ENCODE data around the gene AGAP1. TPM values are rescaled to one million over a fixed set of nuclear protein-coding genes. Genes with fewer than 3 reads are reported as not detected.

The AGAP1 gene
- total RNA-seq, 2 donors from 2014 or later, result 32.8 to 34.7 TPM

DNA sequence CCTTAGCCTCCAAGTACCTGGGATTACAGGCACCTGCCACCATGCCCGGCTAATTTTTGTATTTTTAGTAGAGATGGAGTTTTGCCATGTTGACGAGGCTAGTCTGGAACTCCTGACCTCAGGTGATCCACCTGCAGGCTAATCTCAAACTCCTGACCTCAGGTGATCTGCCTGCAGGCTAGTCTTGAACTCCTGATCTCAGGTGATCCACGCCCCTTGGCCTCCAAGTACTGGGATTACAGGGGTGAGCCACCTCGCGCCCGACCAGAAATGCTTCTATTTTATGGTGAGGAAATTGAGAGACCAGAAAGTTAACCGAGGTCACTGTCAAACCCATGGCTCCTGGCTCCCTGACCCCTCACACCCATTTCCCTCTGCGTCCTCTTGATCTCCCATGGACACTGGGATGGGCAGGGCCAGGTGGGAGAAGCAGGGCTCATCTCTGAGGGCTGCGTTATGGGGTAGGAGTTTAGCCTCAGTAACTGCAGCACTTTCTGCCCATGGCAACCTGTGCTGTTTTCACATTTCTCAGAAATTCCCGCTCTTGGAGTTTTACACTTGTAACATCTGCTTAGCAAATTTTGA is 210.0 kb downstream of the AGAP1 start:
- H3K36me3 ChIP-seq (ENCODE audit: control insufficient read depth, insufficient read depth, low read length), result no peaks in the 10 kb centered on the region
- H3K4me3 Mint-ChIP-seq, result no peak overlapping the region
- WGBS, 2 experiments (ENCODE audit: insufficient coverage in 1 of 2, insufficient read length in 1 of 2), result 95 to 98% methylated on average over 4 to 10 of the region's 10 CpGs
- no peak for DNase-seq
- no peak overlapping the region for H3K9ac ChIP-seq (ENCODE audit: extremely low read depth, low read length, poor library complexity, severe bottlenecking)
- H3K4me3 ChIP-seq (ENCODE audit: low read length), result no peak overlapping the region
- no peaks in the 10 kb centered on the region for H3K27me3 ChIP-seq (ENCODE audit: control insufficient read depth, insufficient read depth, low read length, poor library complexity, severe bottlenecking)
- H3K27ac ChIP-seq (ENCODE audit: low read depth, low read length), result no peak overlapping the region
- no peaks in the 10 kb centered on the region for H3K9me3 ChIP-seq (ENCODE audit: control insufficient read depth, low read length)
- H3K27ac Mint-ChIP-seq, result no peak overlapping the region
- H3K4me1 Mint-ChIP-seq, result peaks cover 2% of the 10 kb centered on the region
- H3K9me3 Mint-ChIP-seq, result no peaks in the 10 kb centered on the region
- no peaks in the 10 kb centered on the region for H3K27me3 Mint-ChIP-seq (ENCODE audit: insufficient read depth)
- H3K36me3 Mint-ChIP-seq (ENCODE audit: low read depth), result no peaks in the 10 kb centered on the region
- no peaks in the 10 kb centered on the region for H3K4me1 ChIP-seq (ENCODE audit: control insufficient read depth, insufficient read depth, low read length)
- TF ChIP-seq, protein P1, sequence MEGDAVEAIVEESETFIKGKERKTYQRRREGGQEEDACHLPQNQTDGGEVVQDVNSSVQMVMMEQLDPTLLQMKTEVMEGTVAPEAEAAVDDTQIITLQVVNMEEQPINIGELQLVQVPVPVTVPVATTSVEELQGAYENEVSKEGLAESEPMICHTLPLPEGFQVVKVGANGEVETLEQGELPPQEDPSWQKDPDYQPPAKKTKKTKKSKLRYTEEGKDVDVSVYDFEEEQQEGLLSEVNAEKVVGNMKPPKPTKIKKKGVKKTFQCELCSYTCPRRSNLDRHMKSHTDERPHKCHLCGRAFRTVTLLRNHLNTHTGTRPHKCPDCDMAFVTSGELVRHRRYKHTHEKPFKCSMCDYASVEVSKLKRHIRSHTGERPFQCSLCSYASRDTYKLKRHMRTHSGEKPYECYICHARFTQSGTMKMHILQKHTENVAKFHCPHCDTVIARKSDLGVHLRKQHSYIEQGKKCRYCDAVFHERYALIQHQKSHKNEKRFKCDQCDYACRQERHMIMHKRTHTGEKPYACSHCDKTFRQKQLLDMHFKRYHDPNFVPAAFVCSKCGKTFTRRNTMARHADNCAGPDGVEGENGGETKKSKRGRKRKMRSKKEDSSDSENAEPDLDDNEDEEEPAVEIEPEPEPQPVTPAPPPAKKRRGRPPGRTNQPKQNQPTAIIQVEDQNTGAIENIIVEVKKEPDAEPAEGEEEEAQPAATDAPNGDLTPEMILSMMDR (conservative IDR thresholded peaks at IDR 0.05), result no peak

- H3K9me3 Mint-ChIP-seq, result no peaks in the 10 kb centered on the region
- Histone ChIP-seq H3K4me1 (ENCODE audit: control insufficient read depth, insufficient read depth, low read length) (no peaks in the 10 kb centered on the region), H3K27ac (ENCODE audit: low read depth, low read length) (no peak overlapping the region), H3K9ac (ENCODE audit: extremely low read depth, low read length, poor library complexity, severe bottlenecking) (no peak overlapping the region), H3K27me3 (ENCODE audit: control insufficient read depth, insufficient read depth, low read length, poor library complexity, severe bottlenecking) (no peaks in the 10 kb centered on the region), H3K9me3 (ENCODE audit: control insufficient read depth, low read length) (no peaks in the 10 kb centered on the region), H3K36me3 (ENCODE audit: control insufficient read depth, insufficient read depth, low read length) (no peaks in the 10 kb centered on the region), H3K4me3 (ENCODE audit: low read length) (no peak overlapping the region)
- no peak overlapping the region for H3K4me3 Mint-ChIP-seq
- no peaks in the 10 kb centered on the region for H3K4me1 Mint-ChIP-seq
- 95 to 100% methylated on average over 5 to 8 of the region's 8 CpGs for WGBS, 2 experiments (ENCODE audit: insufficient coverage in 1 of 2, insufficient read length in 1 of 2)
- peaks cover 4% of the 10 kb centered on the region for H3K36me3 Mint-ChIP-seq (ENCODE audit: low read depth)
- H3K27ac Mint-ChIP-seq, result no peak overlapping the region
- DNase-seq, result no peak
- TF ChIP-seq, protein P1 (conservative IDR thresholded peaks at IDR 0.05), result no peak
- H3K27me3 Mint-ChIP-seq (ENCODE audit: insufficient read depth), result no peaks in the 10 kb centered on the region
These were observed 211.5 kb downstream of the AGAP1 start for GRCh38 chr2:235705296-235705695.

DNA sequence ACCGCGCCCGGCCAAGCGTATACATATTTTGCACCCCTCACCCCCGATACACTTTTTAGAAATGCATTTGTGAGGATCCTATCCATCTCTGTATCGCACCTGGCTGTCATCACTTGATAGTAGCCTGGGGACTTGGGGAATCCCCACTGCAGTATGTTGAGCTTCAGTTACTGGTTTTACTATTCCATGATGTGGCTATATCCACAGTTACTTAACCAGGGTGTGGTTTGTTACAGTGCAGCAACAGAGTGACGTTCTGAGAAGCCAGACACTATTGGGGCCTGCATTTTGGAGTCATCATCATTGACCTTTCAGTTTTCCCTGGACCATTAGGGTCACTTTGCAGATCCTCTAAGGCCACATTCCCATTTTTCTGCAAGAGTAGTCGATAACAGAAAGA is 212.7 kb downstream of the AGAP1 start:
- H3K27ac Mint-ChIP-seq, result no peak overlapping the region
- Histone ChIP-seq H3K9ac (ENCODE audit: extremely low read depth, low read length, poor library complexity, severe bottlenecking) (no peak overlapping the region), H3K36me3 (ENCODE audit: control insufficient read depth, insufficient read depth, low read length) (peaks cover 9% of the 10 kb centered on the region), H3K4me1 (ENCODE audit: control insufficient read depth, insufficient read depth, low read length) (no peaks in the 10 kb centered on the region), H3K4me3 (ENCODE audit: low read length) (no peak overlapping the region), H3K9me3 (ENCODE audit: control insufficient read depth, low read length) (no peaks in the 10 kb centered on the region), H3K27ac (ENCODE audit: low read depth, low read length) (no peak overlapping the region), H3K27me3 (ENCODE audit: control insufficient read depth, insufficient read depth, low read length, poor library complexity, severe bottlenecking) (no peaks in the 10 kb centered on the region)
- no peaks in the 10 kb centered on the region for H3K27me3 Mint-ChIP-seq (ENCODE audit: insufficient read depth)
- H3K9me3 Mint-ChIP-seq, result no peaks in the 10 kb centered on the region
- H3K4me1 Mint-ChIP-seq, result no peaks in the 10 kb centered on the region
- no peak for DNase-seq
- TF ChIP-seq, protein P1 (conservative IDR thresholded peaks at IDR 0.05), result no peak
- 97 to 98% methylated on average over 8 of the region's 8 CpGs for WGBS, 2 experiments (ENCODE audit: insufficient coverage in 1 of 2, insufficient read length in 1 of 2)
- H3K36me3 Mint-ChIP-seq (ENCODE audit: low read depth), result peaks cover 9% of the 10 kb centered on the region
- H3K4me3 Mint-ChIP-seq, result no peak overlapping the region

Measured in endodermal cell (in vitro differentiated cells).